SK-N-MC (cell line): Measurements from ENCODE around the gene DTNA.

Source experiments
- EZH2 ChIP-seq: fragments of 200-600 bp; sonication (generic); IDR thresholded peaks from one replicate; pipeline ENCODE4 v1.6.1; 2017; ENCODE audit warnings: antibody characterized with exemption
- POLR2AphosphoS5 ChIP-seq: IDR thresholded peaks from 2 replicates; pipeline ENCODE4 v1.6.1; 2012; ENCODE audit warnings: mild to moderate bottlenecking, low read depth, low read length, borderline replicate concordance

DNA sequence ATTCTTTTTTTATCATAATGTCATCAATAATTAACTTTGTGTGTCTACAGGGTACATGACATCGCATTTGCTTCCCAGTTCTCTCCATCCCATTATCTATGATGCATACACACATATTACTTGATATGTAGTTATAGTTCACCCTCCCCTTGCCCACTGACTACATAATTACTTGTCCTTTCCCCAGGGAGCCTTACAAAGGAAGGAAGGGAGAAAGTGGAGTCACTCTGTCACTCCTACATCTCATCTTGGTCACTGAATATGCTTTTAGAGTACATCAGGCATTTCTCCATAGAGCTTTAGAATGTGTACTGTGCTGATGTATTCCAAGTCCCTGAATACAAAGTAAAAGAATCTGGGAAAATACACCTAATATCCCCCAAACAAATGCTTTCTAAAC lies 6.0 kb upstream of the DTNA start:
- TF ChIP-seq POLR2AphosphoS5: no peak
- no peak for TF ChIP-seq EZH2
